ENCODE results near the gene OSMR. TPM values are rescaled to one million over a fixed set of nuclear protein-coding genes. Genes with fewer than 3 reads are reported as not detected.

Gene OSMR
- total and polyA plus RNA-seq, 8 donors, result 17.6 to 103 (median 19.6) TPM

- intact Hi-C loops (cut with DNase I), result no loop called here
- ATAC-seq (no peak), DNase-seq (no peak)
- Histone ChIP-seq H3K36me3 (peaks cover 0 to 80% of the 10 kb centered on the region in 2 donors), H3K4me1 (no peaks in the 10 kb centered on the region), H3K4me3 (no peak overlapping the region), H3K9me3 (no peaks in the 10 kb centered on the region), H3K27ac (no peak overlapping the region), H3K27me3 (no peaks in the 10 kb centered on the region)
- TF ChIP-seq, protein P1, sequence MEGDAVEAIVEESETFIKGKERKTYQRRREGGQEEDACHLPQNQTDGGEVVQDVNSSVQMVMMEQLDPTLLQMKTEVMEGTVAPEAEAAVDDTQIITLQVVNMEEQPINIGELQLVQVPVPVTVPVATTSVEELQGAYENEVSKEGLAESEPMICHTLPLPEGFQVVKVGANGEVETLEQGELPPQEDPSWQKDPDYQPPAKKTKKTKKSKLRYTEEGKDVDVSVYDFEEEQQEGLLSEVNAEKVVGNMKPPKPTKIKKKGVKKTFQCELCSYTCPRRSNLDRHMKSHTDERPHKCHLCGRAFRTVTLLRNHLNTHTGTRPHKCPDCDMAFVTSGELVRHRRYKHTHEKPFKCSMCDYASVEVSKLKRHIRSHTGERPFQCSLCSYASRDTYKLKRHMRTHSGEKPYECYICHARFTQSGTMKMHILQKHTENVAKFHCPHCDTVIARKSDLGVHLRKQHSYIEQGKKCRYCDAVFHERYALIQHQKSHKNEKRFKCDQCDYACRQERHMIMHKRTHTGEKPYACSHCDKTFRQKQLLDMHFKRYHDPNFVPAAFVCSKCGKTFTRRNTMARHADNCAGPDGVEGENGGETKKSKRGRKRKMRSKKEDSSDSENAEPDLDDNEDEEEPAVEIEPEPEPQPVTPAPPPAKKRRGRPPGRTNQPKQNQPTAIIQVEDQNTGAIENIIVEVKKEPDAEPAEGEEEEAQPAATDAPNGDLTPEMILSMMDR (IDR thresholded peaks at IDR 0.05), result no peak
Measured at GRCh38 chr5:38927470-38927869, 81.7 kb downstream of the OSMR start.

- no peaks in the 10 kb centered on the region for H3K4me1 ChIP-seq
- H3K27ac ChIP-seq, result no peak overlapping the region
- intact Hi-C loops (cut with DNase I), result no loop called here
- no peak overlapping the region for H3K4me3 ChIP-seq
- ATAC-seq, result no peak
- H3K36me3 ChIP-seq, result peaks cover 0 to 84% of the 10 kb centered on the region in 2 donors
- H3K27me3 ChIP-seq, result no peaks in the 10 kb centered on the region
- no peak for DNase-seq
- TF ChIP-seq, protein P1 (IDR thresholded peaks at IDR 0.05), result no peak
- no peaks in the 10 kb centered on the region for H3K9me3 ChIP-seq
Measured at GRCh38 chr5:38929838-38930237, 84.0 kb downstream of the OSMR start.

- H3K36me3 ChIP-seq, result peaks cover 0 to 82% of the 10 kb centered on the region in 2 donors
- no peaks in the 10 kb centered on the region for H3K9me3 ChIP-seq
- H3K27me3 ChIP-seq, result no peaks in the 10 kb centered on the region
- intact Hi-C loops (cut with DNase I), result no loop called here
- ATAC-seq (no peak), DNase-seq (no peak)
- H3K4me3 ChIP-seq, result no peak overlapping the region
- TF ChIP-seq, protein P1 (IDR thresholded peaks at IDR 0.05), result no peak
- H3K4me1 ChIP-seq, result no peaks in the 10 kb centered on the region
- no peak overlapping the region for H3K27ac ChIP-seq
Measured at GRCh38 chr5:38931731-38932130, 85.9 kb downstream of the OSMR start.

GRCh38 chr5:38932854-38933408 lies 87.1 kb downstream of the OSMR start:
- H3K4me3 ChIP-seq, result no peak overlapping the region
- H3K4me1 ChIP-seq, result no peaks in the 10 kb centered on the region
- H3K27ac ChIP-seq, result no peak overlapping the region
- no peaks in the 10 kb centered on the region for H3K27me3 ChIP-seq
- H3K36me3 ChIP-seq, result peaks cover 0 to 76% of the 10 kb centered on the region in 2 donors
- TF ChIP-seq, protein P1 (IDR thresholded peaks at IDR 0.05), result no peak
- ATAC-seq, result no peak
- DNase-seq, result no peak
- intact Hi-C loops (cut with DNase I), result no loop called here
- H3K9me3 ChIP-seq, result no peaks in the 10 kb centered on the region

DNA sequence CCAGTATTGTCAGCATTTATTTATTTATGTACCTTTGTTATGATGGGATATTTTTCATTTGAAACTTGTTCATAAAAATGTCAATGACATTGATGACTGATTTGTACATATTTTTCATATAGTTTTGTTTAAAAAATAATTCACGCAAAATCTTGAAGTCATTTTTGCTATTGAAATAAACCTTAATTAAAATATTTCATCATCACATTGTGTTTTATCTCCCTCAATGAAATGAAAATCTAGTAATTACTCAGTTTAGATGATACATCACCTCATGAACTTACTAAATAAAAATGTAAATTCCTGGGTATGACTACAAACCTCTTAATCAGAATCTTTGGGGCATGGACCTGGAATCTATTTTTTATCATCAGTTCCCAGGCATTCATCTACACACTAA lies 89.6 kb downstream of the OSMR start:
- TF ChIP-seq, protein P1 (IDR thresholded peaks at IDR 0.05), result no peak
- Histone ChIP-seq H3K4me3 (no peak overlapping the region), H3K27me3 (no peaks in the 10 kb centered on the region), H3K9me3 (no peaks in the 10 kb centered on the region), H3K27ac (no peak overlapping the region), H3K36me3 (peaks cover 0 to 67% of the 10 kb centered on the region in 2 donors), H3K4me1 (no peaks in the 10 kb centered on the region)
- ATAC-seq (no peak), DNase-seq (no peak)
- intact Hi-C loops (cut with DNase I), result no loop called here

All from left lung (tissue), 10 donors.